Neural progenitor cell (in vitro differentiated cells): ENCODE data around the gene REV3L. TPM values are rescaled to one million over a fixed set of nuclear protein-coding genes. Genes with fewer than 3 reads are reported as not detected.
"Not testable (repeated sequence)": the region's sequence is repeated elsewhere in the genome, so short reads cannot be mapped to it uniquely, and the experiment has no call there.

Experiments
- DNase-seq: peaks from one replicate; pipeline ENCODE4 v3.0.0-alpha.2; 2016; ENCODE audit warnings: low spot score
- H2AFZ ChIP-seq: fragments of 200-600 bp; sonication (generic); replicated peaks from 2 replicates; pipeline ENCODE4 v1.6.1; 2016; ENCODE audit warnings: antibody characterized with exemption
- H3F3A ChIP-seq: fragments of 200-600 bp; sonication (generic); 2 replicates; pipeline ENCODE4 v1.6.1; 2016; ENCODE audit warnings: antibody characterized with exemption, low read depth
- H3K27ac ChIP-seq: fragments of 200-600 bp; sonication (generic); 2 replicates; pipeline ENCODE4 v1.5.1; 2016; ENCODE audit warnings: mild to moderate bottlenecking
- H3K27me3 ChIP-seq: fragments of 200-600 bp; sonication (generic); 2 replicates; pipeline ENCODE4 v1.6.1; 2016; ENCODE audit warnings: mild to moderate bottlenecking, moderate library complexity
- H3K36me3 ChIP-seq: fragments of 200-600 bp; sonication (generic); 2 replicates; pipeline ENCODE4 v1.5.1; 2016
- H3K4me1 ChIP-seq: fragments of 200-600 bp; sonication (generic); 2 replicates; pipeline ENCODE4 v1.6.1; 2016; ENCODE audit warnings: mixed run types
- H3K4me2 ChIP-seq: fragments of 200-600 bp; sonication (generic); 2 replicates; pipeline ENCODE4 v1.6.1; 2016
- H3K4me3 ChIP-seq: fragments of 200-600 bp; sonication (generic); 2 replicates; pipeline ENCODE4 v1.5.1; 2016
- H3K79me2 ChIP-seq: fragments of 200-600 bp; sonication (generic); 2 replicates; pipeline ENCODE4 v1.6.1; 2016; ENCODE audit warnings: low read depth
- H3K9ac ChIP-seq: fragments of 200-600 bp; sonication (generic); 2 replicates; pipeline ENCODE4 v1.6.1; 2016
- H3K9me3 ChIP-seq: fragments of 200-600 bp; sonication (generic); 2 replicates; pipeline ENCODE4 v1.5.1; 2016; ENCODE audit warnings: low read depth
- H4K20me1 ChIP-seq: fragments of 200-600 bp; sonication (generic); 2 replicates; pipeline ENCODE4 v1.6.1; 2016; ENCODE audit warnings: low read depth
- H3K27ac Mint-ChIP-seq: 3 replicates; pipeline ENCODE4 v1.8.0; 2021; ENCODE audit warnings: mixed read lengths
- H3K27me3 Mint-ChIP-seq: 2 replicates; pipeline ENCODE4 v1.8.0; 2022; ENCODE audit warnings: low read depth, mild to moderate bottlenecking, inconsistent platforms, moderate library complexity, mixed read lengths; ENCODE audit not compliant: insufficient read depth
- H3K36me3 Mint-ChIP-seq: 3 replicates; pipeline ENCODE4 v1.8.0; 2021; ENCODE audit warnings: mixed read lengths
- H3K4me1 Mint-ChIP-seq: 3 replicates; pipeline ENCODE4 v1.8.0; 2021; ENCODE audit warnings: mixed read lengths
- H3K4me3 Mint-ChIP-seq: 3 replicates; pipeline ENCODE4 v1.8.0; 2021; ENCODE audit warnings: mild to moderate bottlenecking, moderate library complexity, mixed read lengths
- H3K9me3 Mint-ChIP-seq: 3 replicates; pipeline ENCODE4 v1.8.0; 2020; ENCODE audit warnings: mixed read lengths
- EZH2 ChIP-seq: fragments of 200-600 bp; sonication (generic); IDR thresholded peaks from 2 replicates; pipeline ENCODE4 v1.6.1; 2017; ENCODE audit warnings: antibody characterized with exemption, mild to moderate bottlenecking, moderate library complexity
- EZH2phosphoT487 ChIP-seq: fragments of 200-600 bp; sonication (generic); IDR thresholded peaks from 2 replicates; pipeline ENCODE4 v1.6.1; 2017; ENCODE audit warnings: antibody characterized with exemption
- total RNA-seq: library from RNA; depleted of rRNA; stranded (reverse); fragments of >200 nt; gene quantifications from 2 replicates; pipeline ENCODE4 v1.2.3, GENCODE V29; 2015; ENCODE audit warnings: low replicate concordance
- TF ChIP-seq, protein P1 (sequence below): fragments of 200-600 bp; sonication (generic); IDR thresholded peaks from 2 replicates; pipeline ENCODE4 v1.5.1; 2017; ENCODE audit warnings: antibody characterized with exemption, mild to moderate bottlenecking

REV3L gene
- total RNA-seq, 1 donor from 2014 or later: 23.5 TPM

DNA sequence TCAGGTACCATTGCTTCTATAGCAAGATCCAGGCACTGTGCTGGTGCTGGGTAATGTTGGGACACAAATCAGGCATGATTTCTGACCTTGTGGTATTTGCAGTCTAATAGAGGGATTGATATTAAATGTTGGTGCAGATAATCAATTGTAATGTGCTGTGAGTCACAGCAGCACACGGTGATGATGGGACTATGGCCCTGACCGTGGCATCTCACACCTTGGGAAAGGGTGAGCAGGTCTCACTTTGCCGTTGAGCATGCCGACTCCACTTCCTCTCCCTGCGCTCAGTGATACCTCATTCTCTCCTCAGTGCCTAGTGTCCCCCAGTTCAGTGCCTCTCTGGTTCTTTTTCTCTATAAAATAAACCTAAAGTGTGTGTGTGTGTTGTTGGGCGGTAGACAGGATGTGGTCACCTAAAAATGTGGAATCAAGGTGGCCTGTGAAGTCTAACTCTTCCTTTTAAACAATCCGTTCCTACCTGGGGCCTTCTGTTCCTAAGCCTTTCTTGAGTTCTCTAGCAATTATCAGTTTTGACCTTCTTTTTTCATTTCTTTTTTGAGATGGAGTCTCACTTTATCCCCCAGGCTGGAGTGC, 188.5 kb downstream of the REV3L start:
- Histone ChIP-seq H3F3A (peaks cover 4% of the 10 kb centered on the region), H3K36me3 (peaks cover 5% of the 10 kb centered on the region), H3K4me1 (no peaks in the 10 kb centered on the region), H2AFZ (no peak overlapping the region), H3K27ac (no peak overlapping the region), H3K27me3 (no peaks in the 10 kb centered on the region), H3K79me2 (no peaks in the 10 kb centered on the region), H4K20me1 (no peaks in the 10 kb centered on the region), H3K9ac (no peak overlapping the region), H3K4me3 (no peak overlapping the region), H3K4me2 (no peak overlapping the region), H3K9me3 (no peaks in the 10 kb centered on the region)
- no peak for TF ChIP-seq EZH2phosphoT487
- TF ChIP-seq, protein P1, sequence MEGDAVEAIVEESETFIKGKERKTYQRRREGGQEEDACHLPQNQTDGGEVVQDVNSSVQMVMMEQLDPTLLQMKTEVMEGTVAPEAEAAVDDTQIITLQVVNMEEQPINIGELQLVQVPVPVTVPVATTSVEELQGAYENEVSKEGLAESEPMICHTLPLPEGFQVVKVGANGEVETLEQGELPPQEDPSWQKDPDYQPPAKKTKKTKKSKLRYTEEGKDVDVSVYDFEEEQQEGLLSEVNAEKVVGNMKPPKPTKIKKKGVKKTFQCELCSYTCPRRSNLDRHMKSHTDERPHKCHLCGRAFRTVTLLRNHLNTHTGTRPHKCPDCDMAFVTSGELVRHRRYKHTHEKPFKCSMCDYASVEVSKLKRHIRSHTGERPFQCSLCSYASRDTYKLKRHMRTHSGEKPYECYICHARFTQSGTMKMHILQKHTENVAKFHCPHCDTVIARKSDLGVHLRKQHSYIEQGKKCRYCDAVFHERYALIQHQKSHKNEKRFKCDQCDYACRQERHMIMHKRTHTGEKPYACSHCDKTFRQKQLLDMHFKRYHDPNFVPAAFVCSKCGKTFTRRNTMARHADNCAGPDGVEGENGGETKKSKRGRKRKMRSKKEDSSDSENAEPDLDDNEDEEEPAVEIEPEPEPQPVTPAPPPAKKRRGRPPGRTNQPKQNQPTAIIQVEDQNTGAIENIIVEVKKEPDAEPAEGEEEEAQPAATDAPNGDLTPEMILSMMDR: no peak
- no peak for TF ChIP-seq EZH2
- H3K4me1 Mint-ChIP-seq: peaks cover 11% of the 10 kb centered on the region
- peaks cover 3% of the 10 kb centered on the region for H3K9me3 Mint-ChIP-seq
- no peak for DNase-seq
- no peaks in the 10 kb centered on the region for H3K27me3 Mint-ChIP-seq
- no peak overlapping the region for H3K4me3 Mint-ChIP-seq
- H3K27ac Mint-ChIP-seq: peak overlapping the region; percentile 4
- H3K36me3 Mint-ChIP-seq: peaks cover 10% of the 10 kb centered on the region

DNA sequence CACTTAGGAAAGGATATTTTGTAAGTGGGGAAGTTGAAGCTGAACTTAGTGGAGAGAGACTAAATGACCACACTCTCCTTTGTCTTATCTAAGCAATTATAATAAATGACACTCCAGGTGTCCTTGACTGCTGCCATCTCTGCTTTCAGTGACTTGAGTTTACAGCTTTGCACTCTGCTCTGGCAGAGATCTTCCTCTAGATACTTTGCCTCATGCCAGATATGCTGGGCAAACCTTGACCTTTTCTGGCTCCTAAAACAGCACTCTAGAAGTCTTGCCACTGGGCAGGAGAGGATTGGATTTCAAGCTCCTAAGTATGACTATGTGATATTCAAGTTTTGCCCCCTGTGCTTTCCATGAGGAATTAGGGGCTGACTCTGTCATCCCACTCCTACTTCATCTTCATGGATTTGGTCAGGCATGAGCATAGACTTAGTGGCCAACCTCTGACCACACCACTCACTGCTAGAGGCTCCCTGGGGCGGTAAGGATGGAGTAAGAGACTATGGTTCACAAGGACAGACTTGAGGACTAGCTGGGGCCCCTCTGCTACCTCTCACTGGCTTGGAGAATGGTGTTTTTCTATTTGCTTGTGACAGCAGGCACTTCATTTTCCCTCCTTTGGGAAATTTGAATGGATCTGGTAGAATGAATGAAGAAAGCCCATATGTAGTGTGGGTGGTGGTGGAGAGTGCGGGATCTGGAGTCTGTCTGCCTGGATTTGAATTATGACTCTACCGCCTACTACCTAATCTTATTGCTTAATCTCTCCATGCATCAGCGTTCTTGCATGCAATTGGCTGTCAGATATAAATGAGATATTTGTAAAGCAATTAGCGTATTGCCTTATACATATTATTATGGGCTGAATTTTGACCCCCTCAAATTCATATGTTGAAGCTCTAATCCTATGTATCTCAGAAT, 191.4 kb downstream of the REV3L start:
- H3K27me3 ChIP-seq: no peaks in the 10 kb centered on the region
- H3K4me3 ChIP-seq: no peak overlapping the region
- H3K36me3 ChIP-seq: no peaks in the 10 kb centered on the region
- no peak for TF ChIP-seq EZH2phosphoT487
- no peak for TF ChIP-seq EZH2
- TF ChIP-seq, protein P1: no peak
- Mint-ChIP-seq H3K27ac (peak overlapping the region; percentile 61), H3K36me3 (peaks cover 12% of the 10 kb centered on the region), H3K4me1 (peaks cover 13% of the 10 kb centered on the region), H3K9me3 (peaks cover 4% of the 10 kb centered on the region), H3K4me3 (no peak overlapping the region), H3K27me3 (no peaks in the 10 kb centered on the region)
- no peaks in the 10 kb centered on the region for H3K9me3 ChIP-seq
- no peaks in the 10 kb centered on the region for H3F3A ChIP-seq
- H3K27ac ChIP-seq: no peak overlapping the region
- DNase-seq: no peak
- no peaks in the 10 kb centered on the region for H3K4me1 ChIP-seq
- no peak overlapping the region for H3K9ac ChIP-seq
- no peaks in the 10 kb centered on the region for H3K79me2 ChIP-seq
- no peaks in the 10 kb centered on the region for H4K20me1 ChIP-seq
- H2AFZ ChIP-seq: no peak overlapping the region
- no peak overlapping the region for H3K4me2 ChIP-seq

DNA sequence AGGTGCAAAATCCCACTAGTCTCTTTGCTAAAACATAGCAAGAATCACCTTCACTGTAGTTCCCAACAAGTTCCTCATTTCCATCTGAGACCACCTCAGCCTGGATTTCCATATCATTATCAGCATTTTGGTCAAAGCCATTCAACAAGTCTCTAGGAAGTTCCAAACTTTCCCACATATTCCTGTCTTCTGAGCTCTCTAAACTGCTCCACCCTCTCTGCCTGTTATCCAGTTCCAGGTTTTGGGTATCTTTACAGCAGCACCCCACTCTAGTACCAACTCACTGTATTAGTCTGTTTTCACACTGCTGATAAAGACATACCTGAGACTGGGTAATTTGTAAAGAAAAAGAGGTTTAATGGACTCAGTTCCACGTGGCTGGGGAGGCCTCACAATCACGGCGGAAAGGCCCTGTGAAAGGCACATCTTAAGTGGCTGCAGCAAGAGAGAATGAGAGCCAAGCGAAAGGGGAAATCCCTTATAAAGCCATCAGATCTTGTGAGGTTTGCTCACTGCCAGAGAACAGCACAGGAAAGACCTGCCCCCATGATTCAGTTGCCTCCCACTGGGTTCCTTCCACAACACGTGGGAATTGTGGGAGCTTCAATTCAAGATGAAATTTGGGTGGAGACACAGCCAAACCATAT, 192.2 kb downstream of the REV3L start:
- H3K4me1 Mint-ChIP-seq: peaks cover 13% of the 10 kb centered on the region
- H3K27ac Mint-ChIP-seq: peak overlapping the region; percentile 13
- H3K4me1 ChIP-seq, H3K36me3 ChIP-seq, H3F3A ChIP-seq, H3K27me3 ChIP-seq, H2AFZ ChIP-seq, H3K9me3 ChIP-seq, H3K4me3 ChIP-seq, H3K27me3 Mint-ChIP-seq, H4K20me1 ChIP-seq, H3K4me3 Mint-ChIP-seq, H3K79me2 ChIP-seq, H3K9me3 Mint-ChIP-seq, H3K9ac ChIP-seq, H3K4me2 ChIP-seq: not testable (repeated sequence)
- peaks cover 12% of the 10 kb centered on the region for H3K36me3 Mint-ChIP-seq
- DNase-seq: peak; percentile 8
- peak overlapping the region; percentile 26 for H3K27ac ChIP-seq

DNA sequence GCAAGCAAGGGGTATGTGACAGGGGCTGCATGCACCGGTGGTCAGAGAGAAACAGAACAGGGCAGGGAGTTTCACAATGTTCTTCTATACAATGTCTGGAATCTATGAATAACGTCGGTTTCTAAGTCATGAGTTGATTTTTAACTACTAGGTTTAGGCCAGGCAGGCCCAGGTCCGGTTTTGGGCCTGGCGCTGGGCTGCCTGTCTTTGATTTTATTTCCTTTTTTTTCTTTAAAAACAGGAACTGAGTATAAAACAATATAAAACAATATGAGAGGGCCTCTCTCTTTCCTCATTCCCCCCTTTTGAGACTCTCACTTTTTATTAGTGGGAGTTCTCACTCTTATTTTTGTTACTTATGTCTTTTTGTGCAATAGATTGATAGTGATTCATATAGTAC, 198.7 kb downstream of the REV3L start:
- H3F3A ChIP-seq, H3K27ac ChIP-seq, H3K27me3 ChIP-seq, H3K4me1 ChIP-seq, H3K4me2 ChIP-seq, H3K27me3 Mint-ChIP-seq, H3K4me3 ChIP-seq, H3K4me1 Mint-ChIP-seq, H3K9ac ChIP-seq, H3K4me3 Mint-ChIP-seq, H2AFZ ChIP-seq, H3K9me3 ChIP-seq, H3K9me3 Mint-ChIP-seq, H4K20me1 ChIP-seq, H3K36me3 ChIP-seq, H3K27ac Mint-ChIP-seq, H3K79me2 ChIP-seq, DNase-seq: not testable (repeated sequence)
- H3K36me3 Mint-ChIP-seq: peaks cover 48% of the 10 kb centered on the region
